ENCODE data around the gene MXRA7. TPM values are rescaled to one million over a fixed set of nuclear protein-coding genes. Genes with fewer than 3 reads are reported as not detected.
"Not testable (repeated sequence)": the region's sequence is repeated elsewhere in the genome, so short reads cannot be mapped to it uniquely, and the experiment has no call there.

Gene MXRA7
- total and polyA plus RNA-seq, 2 experiments from 2014 or later = 101 to 164 TPM

GRCh38 chr17:76733618-76733957, 22.8 kb upstream of the MXRA7 start:
- peak overlapping the region; percentile 90 for H3K4me3 ChIP-seq
- no peak for TF ChIP-seq CTCF (IDR thresholded peaks at IDR 0.05; ENCODE audit: low read depth, low read length)
- H3K36me3 ChIP-seq = peaks cover 36% of the 10 kb centered on the region
- H3K4me1 ChIP-seq (ENCODE audit: low read depth) = peaks cover 10% of the 10 kb centered on the region
- no peaks in the 10 kb centered on the region for H3K9me3 ChIP-seq (ENCODE audit: low read depth)
- H3K27me3 ChIP-seq = no peaks in the 10 kb centered on the region
- no peak for DNase-seq (ENCODE audit: low read depth in 1 of 2, low spot score in 1 of 2)
- H3K27ac ChIP-seq = peak overlapping the region; percentile 15

- Histone ChIP-seq H3K27me3 (no peaks in the 10 kb centered on the region), H3K4me1 (ENCODE audit: low read depth) (peaks cover 11% of the 10 kb centered on the region), H3K36me3 (peaks cover 36% of the 10 kb centered on the region), H3K9me3 (ENCODE audit: low read depth) (no peaks in the 10 kb centered on the region), H3K27ac (peak overlapping the region; percentile 37), H3K4me3 (no peak overlapping the region)
- no peak for TF ChIP-seq CTCF (IDR thresholded peaks at IDR 0.05; ENCODE audit: low read depth, low read length)
- DNase-seq (ENCODE audit: low read depth in 1 of 2, low spot score in 1 of 2) = peak in 1 of 2 donors; percentile 51
These were observed 22.2 kb upstream of the MXRA7 start for GRCh38 chr17:76732734-76733617.

- H3K36me3 ChIP-seq = peaks cover 36% of the 10 kb centered on the region
- H3K4me3 ChIP-seq; H3K27me3 ChIP-seq; H3K9me3 ChIP-seq (ENCODE audit: low read depth); DNase-seq (ENCODE audit: low read depth in 1 of 2, low spot score in 1 of 2): not testable (repeated sequence)
- H3K4me1 ChIP-seq (ENCODE audit: low read depth) = peaks cover 18% of the 10 kb centered on the region
- H3K27ac ChIP-seq = peak overlapping the region; percentile 37
These were observed 21.3 kb upstream of the MXRA7 start for GRCh38 chr17:76731800-76732733.

GRCh38 chr17:76727745-76728456, 17.1 kb upstream of the MXRA7 start:
- DNase-seq (ENCODE audit: low read depth in 1 of 2, low spot score in 1 of 2) = peak in 1 of 2 donors; percentile 34

More at GRCh38 chr17:76727745-76728456, 17.1 kb upstream of the MXRA7 start:
- TF ChIP-seq CTCF (IDR thresholded peaks at IDR 0.05; ENCODE audit: low read depth, low read length) = no peak
- Histone ChIP-seq H3K36me3 (peaks cover 22% of the 10 kb centered on the region), H3K4me1 (ENCODE audit: low read depth) (peaks cover 19% of the 10 kb centered on the region), H3K27me3 (no peaks in the 10 kb centered on the region), H3K9me3 (ENCODE audit: low read depth) (no peaks in the 10 kb centered on the region), H3K4me3 (peak overlapping the region; percentile 91), H3K27ac (peak overlapping the region; percentile 92)
